NCI-H1092 (cell line): ENCODE data around the gene TGIF1.
"Not testable (repeated sequence)": the region's sequence is repeated elsewhere in the genome, so short reads cannot be mapped to it uniquely, and the experiment has no call there.

ENCODE experiments used
- DNase-seq: peaks from one replicate; lab custom pipeline; 2025; lab: John Stamatoyannopoulos, UW

Gene TGIF1

DNA sequence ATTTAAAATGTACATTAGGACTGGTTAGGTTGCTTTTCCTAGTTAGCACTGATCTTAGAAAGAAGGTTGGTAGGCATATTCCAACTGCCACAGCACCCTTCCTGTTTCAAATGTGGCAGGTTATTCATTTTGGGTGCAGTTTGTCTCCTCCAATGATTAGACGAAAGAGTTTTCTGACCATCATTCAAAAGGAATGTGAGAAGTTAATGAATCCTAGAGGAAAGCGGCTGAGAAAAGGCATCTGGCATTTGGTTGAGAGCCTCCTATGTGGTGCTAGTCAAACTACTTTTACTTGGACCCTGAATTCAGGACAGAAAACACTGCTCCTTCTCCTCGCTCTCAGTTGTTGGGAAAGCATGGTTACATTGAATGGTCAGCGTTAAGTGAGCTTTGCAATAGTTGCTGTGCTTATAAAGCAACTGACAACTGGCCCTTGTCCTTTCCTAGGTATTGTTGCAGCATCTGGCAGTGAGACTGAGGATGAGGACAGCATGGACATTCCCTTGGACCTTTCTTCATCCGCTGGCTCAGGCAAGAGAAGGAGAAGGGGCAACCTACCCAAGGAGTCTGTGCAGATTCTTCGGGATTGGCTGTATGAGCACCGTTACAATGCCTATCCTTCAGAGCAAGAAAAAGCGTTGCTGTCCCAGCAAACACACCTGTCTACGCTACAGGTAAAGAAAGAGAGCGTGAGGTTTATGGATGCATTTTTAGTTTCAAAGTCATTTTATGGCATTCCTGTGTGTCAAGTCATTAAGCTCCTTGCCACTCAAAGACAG lies 6.1 kb downstream of the TGIF1 start:
- DNase-seq: no peak

DNA sequence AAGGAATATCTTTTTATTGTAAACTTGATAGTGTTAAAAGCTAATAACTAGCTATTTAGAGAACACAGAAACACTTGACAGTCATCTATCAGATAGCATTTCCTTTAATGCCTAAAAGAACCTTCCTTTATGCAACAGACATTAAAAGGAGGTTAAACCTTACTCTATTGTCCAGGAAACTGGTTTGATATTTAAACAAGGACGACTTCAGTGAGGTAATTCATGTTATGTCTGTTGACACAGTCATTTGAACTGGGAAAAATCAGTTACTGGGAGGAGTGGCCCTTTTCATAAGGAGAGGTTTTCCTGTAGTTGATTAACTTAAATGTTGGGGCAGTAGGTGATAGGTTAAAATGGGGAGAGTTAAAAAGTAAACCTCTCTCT lies 6.7 kb downstream of the TGIF1 start:
- DNase-seq: peak; percentile 16

DNA sequence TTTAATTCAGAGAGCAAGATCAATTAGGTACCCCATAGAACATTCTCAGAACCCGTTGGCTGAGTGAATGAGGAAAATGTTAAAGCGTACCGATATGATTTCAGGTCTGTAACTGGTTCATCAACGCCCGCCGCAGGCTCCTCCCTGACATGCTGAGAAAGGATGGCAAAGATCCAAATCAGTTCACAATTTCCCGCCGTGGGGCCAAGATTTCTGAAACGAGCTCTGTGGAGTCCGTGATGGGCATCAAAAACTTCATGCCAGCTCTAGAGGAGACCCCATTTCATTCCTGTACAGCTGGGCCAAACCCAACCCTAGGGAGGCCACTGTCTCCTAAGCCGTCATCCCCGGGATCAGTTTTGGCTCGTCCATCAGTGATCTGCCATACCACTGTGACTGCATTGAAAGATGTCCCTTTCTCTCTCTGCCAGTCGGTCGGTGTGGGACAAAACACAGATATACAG lies 7.3 kb downstream of the TGIF1 start:
- DNase-seq: no peak

DNA sequence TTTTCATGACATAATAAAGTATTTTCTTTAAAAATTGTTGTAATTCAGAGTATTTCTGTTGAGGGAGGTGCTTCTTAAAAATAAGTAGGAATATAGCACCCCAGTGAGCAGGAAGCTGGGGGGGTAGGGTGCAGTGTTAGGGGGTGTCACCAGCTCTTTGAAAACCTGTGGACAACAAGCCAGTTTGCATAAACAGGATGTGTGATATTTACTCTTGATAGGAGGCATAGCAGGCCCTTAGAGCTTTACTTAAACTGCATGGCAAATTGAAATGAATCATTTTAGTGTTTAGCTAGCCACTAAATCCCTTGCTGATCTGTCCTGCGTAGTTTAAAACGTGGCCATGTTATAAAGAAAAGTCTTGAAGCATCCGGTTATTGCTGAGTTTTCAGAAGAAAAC lies 8.4 kb downstream of the TGIF1 start:
- no peak for DNase-seq

DNA sequence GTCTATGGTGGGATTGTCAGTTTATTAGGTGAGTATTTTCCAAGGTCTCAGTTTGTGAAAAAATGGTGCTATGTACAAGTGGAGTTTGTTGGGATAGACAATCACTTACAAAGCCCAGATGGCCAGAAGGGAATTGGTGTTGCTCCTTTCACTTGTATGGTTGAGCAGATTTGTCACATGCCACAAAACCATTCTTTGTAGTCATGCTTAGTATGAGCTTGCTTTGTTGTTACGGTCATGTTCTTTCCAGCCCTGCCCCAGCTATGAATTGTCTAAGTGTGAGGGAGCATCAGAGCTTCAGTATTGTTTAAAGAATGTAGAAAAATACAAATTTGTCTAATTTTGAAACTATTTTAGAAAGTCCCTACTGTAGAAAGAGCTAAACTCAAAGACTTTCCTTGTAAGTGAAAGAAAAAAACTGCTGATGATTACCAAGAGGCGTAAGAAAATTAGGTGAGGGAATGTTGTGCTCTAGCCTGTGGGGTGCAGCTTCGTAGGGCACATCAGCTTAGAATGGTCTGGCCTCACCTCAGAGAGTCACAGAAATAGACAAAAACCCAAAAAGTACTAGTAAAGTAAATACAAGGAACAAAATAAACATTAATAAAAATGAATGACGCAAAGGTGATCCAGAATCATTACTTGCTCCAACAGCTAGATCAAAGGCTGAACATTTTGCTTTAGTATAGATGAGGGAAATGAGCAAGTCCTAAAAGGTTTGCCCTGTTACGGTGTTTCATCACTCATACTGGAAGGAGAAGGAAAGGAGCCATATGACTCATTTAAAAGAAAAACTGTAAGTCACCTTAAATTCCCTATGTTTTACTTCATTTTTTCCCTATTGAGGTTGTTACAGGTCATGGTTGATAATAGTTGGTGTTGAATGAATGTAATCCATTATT lies 9.2 kb downstream of the TGIF1 start:
- DNase-seq: no peak

DNA sequence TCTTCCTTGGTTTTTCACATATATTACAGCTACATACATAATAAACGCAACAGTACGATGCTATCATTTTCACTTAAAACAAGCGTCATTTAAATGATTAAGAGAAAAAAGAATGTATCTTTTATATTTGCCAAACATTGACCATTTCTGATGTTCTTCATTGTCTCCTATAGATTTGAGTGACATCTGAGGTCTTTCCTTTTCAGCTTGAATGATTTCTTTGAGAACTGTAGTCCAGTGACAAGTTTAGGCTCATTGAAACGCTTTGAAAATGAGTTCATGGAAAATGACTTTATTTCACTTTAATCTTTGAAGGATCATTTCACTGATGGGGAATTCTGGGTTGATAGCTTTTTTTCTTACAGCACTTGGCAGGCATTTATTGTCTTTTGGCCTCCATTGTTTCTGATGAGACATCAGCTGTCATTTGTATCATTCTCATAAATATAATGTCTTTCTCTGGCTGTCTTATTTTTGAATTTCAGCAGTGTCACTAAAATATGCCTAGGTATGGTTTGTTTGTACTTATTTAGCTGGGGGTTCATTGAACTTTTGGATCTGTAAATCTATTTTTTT lies 10.9 kb downstream of the TGIF1 start:
- DNase-seq: no peak

DNA sequence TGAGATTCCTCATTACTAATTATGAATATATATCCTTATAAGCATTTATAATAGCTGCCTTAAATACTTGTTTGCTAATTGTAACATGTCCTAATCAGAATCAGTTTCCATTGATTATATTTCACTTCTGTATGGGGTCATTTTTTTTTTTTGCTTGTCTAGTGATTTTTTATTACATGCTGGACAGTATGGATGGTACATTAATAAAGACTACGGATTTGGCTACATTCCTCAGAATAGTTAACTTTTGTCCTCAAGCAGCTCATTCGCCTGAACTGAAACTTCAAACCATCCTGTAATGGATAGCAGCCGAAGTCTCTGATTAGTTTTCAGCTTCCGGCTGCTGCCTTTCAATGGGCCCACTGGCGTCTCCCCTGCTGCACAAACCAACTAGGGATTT lies 11.7 kb downstream of the TGIF1 start:
- DNase-seq: no peak

DNA sequence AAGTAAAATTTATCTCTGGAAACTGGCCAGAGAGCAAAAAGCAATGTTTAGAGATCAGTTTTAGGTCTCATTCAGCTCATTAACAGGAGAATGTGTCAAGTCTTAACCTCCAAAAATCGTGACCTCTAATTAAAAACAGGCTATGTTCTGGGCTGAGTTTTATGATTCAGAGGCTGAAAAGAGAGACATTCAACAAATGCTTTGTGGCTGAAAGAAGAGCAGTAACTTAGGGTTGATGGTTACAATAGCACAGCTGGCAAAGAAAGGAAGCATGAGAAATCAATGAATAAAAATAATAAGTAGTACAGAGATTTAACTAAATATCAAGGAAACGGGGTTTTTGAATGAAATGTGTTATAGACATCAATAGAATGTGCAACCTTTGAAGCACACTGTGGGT lies 13.1 kb downstream of the TGIF1 start:
- no peak for DNase-seq

DNA sequence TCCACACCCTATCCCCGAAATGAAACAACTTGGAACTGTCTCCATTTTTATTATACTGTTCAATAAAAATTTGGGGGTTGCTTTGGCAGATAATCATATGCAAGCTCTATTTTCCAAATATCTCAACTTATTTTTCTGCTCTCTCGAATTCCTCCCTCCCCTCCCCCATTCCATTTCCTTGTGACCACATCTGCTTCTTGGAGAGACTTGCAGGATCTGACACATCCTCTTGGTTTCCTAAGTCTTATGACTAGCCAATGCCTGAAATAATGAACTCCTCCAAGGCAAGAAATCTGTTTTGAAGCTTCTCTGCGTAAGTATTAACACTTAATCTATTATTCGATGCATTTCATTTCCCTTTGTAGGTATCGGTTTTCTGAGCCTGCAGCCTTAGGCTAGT lies 16.1 kb downstream of the TGIF1 start:
- no peak for DNase-seq

DNA sequence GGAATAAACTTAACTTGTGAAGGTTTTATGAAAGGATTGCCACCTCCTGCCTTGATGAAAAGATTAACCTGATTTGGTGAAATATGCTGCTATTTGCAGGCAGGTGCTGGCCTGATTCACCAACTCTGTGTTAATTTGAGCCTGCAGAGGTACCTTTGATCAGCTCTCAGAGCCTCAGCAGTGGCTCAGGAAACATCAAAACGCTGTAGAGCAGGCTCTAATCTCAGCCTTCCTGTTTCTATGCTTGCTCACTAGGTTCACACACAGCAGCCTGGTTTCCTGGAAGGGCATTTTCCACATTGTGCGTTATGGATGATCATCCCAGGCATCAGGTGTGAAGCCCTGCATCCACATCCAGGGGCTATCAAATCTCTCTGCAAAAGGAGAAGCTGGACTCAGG lies 16.9 kb downstream of the TGIF1 start:
- no peak for DNase-seq

DNA sequence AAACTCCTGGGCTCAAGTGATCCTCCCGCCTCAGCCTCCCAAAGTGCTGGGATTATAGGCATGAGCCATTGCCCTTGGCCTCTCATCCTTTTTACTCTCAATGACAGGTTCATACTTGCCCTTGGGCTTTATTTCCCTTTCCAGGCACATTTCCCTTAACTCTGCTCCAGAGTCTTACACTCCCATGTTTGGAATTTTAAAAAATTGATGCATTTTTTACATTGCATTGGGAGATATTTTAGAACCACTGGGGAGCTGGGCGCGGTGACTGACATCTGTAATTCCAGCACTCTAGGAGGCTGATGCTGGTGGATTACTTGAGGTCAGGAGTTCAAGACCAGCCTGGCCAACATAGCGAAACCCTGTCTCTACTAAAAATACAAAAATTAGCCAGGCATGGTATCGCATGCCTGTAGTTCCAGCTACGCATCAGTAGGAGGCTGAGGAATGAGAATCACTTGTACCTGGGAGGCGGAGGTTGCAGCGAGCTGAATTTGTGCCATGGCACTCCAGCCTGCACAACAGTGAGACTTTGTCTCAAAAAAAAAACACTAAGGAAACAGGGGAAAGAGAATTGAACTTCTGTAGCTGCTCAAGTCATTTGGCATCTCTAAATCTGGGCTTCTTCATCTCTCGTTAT lies 18.2 kb downstream of the TGIF1 start:
- no peak for DNase-seq

DNA sequence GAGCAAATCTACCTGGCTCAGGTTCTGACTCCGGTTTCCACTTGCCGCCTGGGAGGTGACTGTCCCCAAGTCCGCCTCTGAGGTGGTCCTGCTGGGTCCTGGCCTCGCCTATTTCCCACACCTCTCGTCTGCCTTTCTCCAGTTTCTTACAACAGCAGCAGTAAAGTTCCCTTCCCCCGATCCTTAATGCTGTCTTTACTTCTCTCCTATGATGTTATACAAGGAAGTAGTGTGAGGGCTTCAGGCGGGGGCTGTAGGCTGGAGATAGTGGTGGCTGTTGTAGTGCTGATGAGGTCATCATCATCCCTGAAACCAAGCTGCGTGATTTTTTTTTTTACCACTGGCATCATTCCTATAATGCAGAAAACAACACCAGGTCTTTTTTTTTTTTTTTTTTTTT lies 18.9 kb downstream of the TGIF1 start:
- no peak for DNase-seq

DNA sequence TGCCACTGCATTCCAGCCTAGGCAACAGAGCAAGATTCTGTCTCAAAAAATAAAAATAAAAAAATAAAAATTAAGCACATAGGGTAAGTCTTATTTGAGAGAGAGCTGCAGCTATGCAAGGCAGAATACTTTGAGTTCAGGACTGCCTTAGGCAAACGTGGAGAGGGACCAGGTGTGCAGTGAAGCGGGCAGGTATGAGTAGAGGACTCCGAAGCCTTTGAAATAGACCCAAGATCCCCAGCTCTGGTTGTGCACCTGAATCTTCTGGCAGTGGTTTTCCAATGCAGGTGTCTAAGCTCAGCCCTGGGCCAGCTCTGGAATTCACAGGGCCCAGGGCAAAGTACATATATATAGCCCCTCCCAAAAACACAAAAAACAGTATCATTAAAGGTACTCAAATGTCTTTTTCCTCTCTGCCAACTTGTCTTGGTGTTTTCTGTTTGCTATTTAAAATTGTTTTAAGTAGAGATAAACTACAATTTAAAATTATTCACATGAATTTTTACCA lies 21.2 kb downstream of the TGIF1 start:
- no peak for DNase-seq

DNA sequence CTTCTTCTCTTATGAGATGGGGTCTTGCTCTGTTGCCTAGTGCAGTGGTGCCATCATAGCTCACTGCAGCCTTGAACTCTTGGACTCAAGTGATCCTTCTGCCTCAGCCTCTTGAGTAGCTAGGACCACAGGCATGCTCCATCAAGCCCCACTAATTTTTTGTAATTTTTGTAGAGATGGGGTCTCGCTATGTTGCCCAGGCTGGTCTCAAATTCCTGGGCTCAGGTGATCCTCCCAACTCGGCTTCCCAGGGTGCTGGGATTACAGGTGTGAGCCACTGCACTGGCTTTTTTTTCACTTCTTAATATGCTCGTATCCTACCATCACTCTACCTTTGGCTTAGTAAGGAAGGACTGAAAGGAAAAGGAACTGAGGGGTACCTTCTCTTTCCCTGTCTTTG lies 22.1 kb downstream of the TGIF1 start:
- not testable (repeated sequence) for DNase-seq

DNA sequence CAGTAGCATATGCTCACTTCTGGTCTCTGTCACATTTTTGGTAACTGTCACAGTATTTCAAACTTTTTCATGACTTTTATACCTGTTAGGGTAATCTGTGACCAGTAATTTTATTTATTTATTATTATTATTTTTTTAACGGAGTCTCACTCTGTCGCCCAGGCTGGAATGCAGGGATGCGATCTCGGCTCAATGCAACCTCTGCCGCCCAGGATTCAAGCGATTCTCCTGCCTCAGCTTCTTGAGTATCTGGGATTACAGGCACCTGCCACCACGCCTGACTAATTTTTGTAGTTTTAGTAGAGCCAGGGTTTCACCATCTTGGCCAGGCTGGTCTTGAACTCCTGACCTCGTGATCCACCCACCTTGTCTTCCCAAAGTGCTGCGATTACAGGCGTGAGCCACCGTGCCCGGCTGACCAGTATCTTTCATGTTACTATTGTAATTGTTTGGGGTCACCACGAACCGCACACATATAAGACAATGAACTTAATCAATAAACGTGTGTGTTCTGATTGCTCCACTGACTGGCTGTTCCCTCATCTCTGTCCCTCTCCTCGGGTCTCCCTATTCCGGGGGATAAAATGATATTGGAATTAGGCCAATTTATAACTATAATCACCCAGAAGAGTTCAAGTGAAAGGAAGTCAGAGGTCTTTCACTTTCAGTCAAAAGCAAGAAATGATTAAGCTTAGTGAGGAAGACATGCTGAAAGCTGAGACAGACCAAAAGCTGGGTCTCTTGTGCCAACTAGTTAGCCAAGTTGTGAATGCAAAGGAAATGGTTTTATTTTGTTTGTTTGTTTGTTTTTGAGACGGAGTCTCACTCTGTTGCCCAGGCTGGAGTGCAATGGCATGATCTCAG lies 22.9 kb downstream of the TGIF1 start:
- DNase-seq: no peak

DNA sequence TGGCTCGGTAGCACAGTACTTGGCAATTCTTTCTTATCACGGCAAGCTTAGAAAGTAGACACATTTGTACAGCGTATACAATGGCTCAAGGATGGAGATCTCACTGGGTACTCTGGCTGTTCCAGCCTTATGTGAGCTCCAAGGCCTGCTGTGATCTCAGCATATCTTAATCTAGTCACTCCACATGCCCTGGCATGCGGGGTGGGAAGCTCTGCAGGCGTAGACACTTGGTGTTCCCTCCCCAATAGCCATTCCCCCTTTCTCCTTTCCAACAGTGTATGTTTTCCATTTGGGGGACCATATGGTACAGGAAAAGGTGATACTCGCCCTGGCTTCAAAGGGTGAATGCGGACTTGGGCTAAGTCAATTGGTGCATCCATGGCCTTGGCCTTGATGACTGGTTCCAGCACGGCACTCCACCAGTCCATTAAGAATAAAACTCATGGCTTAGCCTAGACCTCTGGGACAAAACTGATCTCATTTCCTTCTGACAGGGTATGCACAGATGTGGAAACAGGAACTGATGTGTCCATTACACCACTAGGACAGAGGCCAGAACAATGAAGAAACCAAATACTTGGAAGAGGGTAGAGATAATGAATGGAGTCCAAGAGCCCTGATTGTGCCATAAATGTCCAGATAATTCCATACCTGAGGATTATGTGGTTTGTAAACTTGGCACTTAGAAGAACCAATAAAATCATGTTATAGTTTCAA lies 28.4 kb downstream of the TGIF1 start:
- DNase-seq: no peak

DNA sequence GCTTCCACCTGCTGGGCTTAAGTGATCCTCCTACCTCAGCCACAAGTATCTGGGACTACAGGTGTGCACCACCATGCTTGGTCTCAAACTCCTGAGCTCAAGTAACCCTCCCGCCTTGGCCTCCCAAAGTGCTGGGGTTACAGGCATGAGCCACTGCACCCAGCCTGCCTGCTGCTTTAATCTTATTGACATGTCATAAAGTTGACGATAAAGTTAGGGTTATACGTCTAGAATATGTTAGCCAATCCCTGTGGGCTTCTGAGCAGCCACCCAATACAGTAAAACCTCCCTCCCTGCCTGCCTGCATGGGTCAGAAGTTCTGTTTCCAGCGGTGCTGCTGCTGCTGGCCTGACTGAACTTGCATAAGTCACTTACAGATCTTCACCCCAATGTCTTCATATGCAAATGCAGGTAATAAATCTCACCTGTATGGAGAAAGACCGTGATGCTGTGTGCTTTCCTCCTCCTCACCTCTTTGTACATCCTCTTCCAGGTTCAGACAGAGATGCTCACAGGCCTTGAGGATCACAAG lies 30.1 kb downstream of the TGIF1 start:
- no peak for DNase-seq

DNA sequence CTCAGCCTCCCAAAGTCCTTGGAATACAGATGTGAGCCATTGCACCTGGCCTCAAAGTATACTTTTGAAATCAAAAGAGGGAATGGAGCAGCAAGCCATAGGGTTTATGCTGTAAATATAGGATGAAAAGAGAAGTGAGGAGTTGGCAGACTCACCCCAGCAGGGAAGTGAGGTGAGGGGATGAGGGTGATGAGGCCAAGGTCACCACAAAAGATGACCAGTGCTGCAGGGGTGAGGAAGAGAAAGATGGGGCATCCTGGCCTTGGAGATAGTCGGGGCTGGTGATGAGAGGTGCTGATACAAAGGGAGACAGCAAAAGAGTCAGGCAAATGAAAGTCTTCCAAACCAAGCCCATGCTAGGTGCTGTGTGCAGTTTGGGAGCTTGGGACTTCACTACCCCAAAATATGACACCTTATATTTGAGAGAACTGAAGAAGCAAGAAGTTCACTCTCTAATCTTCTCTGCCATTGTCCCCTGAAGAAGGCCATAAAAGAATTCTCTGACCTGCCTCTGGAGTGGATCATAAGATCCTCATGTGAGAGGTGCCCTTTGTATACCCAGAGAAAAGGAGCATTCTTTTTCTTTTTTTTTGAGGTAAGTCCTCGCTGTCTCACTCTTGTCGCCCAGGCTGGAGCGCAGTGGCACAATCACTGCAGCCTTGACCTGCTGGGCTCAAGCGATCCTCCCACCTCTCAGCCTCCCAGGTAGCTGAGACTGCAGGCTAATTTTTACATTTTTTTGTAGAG lies 31.0 kb downstream of the TGIF1 start:
- DNase-seq: no peak

DNA sequence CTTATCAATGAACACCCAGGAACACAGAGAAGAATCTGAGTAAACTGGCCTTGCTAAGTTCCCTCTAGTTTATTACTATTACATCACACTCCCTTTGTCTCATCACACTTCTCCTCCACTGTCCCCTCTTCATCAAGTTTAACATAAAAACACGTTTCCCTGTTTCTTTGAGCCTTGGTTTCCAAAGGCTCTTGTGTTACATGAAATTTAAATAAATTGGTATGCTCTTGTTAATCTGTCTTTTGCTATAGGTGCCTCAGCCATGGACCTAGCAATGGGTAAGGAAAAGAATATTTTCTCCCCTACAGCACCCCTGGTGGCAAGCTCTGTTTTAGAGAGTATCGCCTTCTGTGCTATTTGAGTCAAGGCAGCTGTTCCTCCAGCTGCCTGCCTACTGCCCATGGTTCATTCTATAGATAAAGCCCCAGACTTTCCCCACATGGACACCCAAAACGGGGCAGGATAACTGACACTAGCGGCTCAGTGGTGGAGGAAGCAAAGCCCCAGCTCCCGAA lies 31.8 kb downstream of the TGIF1 start:
- no peak for DNase-seq
